Kidney epithelial cell (primary cell): ENCODE data around the gene TSPO. TPM values are rescaled to one million over a fixed set of nuclear protein-coding genes. Genes with fewer than 3 reads are reported as not detected.

Source experiments
- DNase-seq: peaks from one replicate; pipeline ENCODE4 v3.0.0-alpha.2; 2010; ENCODE audit warnings: low read depth
- H3K27me3 ChIP-seq: 2 replicates; pipeline ENCODE4 v1.6.0; 2011; ENCODE audit warnings: low read length; ENCODE audit not compliant: control insufficient read depth, insufficient read depth
- H3K36me3 ChIP-seq: 2 replicates; pipeline ENCODE4 v1.5.1; 2011; ENCODE audit warnings: low read length; ENCODE audit not compliant: control insufficient read depth, insufficient read depth
- H3K4me3 ChIP-seq: 2 replicates; pipeline ENCODE4 v1.5.1; 2011; ENCODE audit warnings: low read depth, mild to moderate bottlenecking, control low read depth, low read length
- total RNA-seq: library from RNA; depleted of rRNA; stranded (reverse); fragments of >200 nt; gene quantifications from 2 replicates; pipeline ENCODE4 v1.2.3, GENCODE V29; 2015
- TF ChIP-seq, protein P1 (sequence below): IDR thresholded peaks from 2 replicates; pipeline ENCODE4 v1.5.1; 2011; ENCODE audit warnings: mild to moderate bottlenecking, moderate library complexity, low read length, control low read depth, inconsistent platforms; ENCODE audit not compliant: insufficient read depth, poor library complexity, severe bottlenecking

Gene TSPO
- total RNA-seq, 1 donor from 2014 or later = 394 TPM

DNA sequence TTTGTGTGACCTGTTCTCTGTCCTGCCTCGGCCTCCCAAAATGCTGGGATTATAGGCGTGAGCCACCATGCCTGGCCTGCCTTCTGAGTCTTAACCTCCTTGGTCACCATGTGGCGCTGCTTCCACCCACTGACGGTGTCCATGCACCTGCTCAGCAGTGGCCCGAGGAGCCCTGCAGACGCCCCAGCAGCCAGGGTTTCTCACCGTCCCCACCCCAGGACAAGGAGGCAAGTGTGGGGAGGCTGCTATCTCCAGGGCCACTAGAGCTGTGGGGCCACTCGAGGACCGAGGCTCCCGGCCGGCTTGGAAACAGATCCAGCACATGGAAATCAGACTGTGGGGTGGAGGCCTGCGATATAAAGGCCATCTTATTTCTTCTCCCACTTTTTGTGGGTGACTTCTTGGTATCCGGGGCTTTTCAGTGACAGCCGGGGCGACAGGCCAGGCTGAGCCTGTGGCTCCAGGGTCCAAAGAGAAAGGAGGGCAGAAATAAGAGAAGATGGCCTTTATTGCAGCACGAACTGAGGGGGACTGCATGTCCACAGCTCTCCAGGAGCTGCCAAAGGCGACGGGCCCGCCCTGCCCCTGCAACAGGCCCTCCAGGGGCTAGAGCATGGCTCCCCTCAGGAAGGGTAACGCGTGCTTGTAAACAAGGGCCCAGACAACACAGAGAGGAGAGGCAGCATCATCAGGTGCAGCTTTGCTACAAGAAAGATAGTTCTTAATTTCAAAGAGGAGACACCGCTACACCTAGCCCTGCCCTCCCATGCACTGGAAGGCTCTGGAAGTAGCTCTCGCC is 15.0 kb downstream of the TSPO start:
- TF ChIP-seq, protein P1, sequence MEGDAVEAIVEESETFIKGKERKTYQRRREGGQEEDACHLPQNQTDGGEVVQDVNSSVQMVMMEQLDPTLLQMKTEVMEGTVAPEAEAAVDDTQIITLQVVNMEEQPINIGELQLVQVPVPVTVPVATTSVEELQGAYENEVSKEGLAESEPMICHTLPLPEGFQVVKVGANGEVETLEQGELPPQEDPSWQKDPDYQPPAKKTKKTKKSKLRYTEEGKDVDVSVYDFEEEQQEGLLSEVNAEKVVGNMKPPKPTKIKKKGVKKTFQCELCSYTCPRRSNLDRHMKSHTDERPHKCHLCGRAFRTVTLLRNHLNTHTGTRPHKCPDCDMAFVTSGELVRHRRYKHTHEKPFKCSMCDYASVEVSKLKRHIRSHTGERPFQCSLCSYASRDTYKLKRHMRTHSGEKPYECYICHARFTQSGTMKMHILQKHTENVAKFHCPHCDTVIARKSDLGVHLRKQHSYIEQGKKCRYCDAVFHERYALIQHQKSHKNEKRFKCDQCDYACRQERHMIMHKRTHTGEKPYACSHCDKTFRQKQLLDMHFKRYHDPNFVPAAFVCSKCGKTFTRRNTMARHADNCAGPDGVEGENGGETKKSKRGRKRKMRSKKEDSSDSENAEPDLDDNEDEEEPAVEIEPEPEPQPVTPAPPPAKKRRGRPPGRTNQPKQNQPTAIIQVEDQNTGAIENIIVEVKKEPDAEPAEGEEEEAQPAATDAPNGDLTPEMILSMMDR = no peak
- Histone ChIP-seq H3K36me3 (peaks cover under 1% of the 10 kb centered on the region), H3K27me3 (no peaks in the 10 kb centered on the region), H3K4me3 (no peak overlapping the region)
- DNase-seq = no peak

DNA sequence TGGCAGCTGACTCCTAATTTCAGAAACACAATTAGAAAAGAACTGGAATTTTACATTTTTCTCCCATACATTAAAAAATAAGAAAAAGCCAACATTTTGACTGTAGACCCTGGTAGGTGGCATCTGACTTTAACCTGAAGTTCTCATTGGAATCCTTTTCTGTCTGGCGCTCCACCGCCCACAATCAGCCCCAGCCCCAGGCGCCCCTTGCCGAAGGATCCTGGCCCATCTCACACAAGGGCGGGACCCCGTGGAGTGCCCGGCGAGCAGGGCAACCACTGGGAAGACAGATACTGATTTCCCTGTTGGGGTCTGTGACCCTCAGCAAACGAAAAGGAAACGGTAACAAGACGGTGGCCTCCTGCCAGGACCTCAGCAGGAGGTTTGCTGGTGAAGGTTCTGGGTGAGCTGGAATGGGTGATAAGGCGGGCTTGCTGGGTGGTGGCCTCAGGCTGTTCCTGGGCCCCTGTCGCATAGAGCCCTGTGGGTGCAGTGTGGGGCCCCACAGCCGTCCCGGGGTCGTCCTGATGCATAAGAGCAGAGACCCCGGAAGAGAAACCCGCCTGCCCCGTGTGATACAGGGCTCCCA is 15.7 kb downstream of the TSPO start:
- DNase-seq = no peak
- TF ChIP-seq, protein P1 = no peak
- no peak overlapping the region for H3K4me3 ChIP-seq
- H3K27me3 ChIP-seq = no peaks in the 10 kb centered on the region
- H3K36me3 ChIP-seq = peaks cover 1% of the 10 kb centered on the region

DNA sequence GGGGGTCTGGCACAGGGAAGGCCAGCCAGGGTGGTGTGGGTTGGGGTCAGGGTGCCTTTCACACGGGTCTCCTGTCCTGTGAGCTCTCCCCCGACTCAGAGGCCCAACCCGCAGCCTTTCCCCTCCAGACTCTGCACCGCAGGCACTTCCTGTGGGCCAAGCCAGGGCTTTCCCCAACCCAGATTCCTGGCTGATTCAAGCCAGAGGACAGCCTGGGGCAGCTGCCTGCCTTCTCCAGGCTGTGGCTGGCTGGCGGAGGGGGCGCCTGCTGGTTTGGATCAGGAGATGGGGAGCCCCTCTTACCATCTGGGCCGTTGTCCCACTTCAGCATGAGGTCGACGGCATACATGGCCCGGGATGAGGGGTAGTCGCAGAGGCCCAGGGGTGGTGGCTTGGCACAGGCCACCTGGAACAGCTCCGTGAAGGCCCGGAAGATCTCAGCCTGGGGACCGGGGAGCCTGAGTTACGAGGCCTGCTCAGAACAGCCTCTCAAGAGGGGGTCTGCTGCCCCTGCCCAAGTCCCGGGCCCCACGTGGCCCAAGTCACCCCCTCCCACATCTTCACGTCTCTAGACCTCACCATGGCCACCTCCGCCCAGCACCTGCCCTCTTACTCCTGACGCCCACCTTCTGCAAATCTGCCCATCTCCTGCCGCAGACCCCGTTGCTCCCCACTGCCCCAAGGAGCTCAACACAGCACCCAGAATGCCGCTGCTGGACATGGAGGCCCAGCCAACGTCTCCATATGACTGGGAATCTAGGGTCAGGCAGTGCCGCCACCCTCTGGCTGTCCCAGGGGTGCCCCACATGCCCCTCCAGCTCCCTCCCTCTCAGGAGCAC is 17.3 kb downstream of the TSPO start:
- TF ChIP-seq, protein P1 = no peak
- no peak overlapping the region for H3K4me3 ChIP-seq
- H3K27me3 ChIP-seq = no peaks in the 10 kb centered on the region
- no peak for DNase-seq
- peaks cover 1% of the 10 kb centered on the region for H3K36me3 ChIP-seq

DNA sequence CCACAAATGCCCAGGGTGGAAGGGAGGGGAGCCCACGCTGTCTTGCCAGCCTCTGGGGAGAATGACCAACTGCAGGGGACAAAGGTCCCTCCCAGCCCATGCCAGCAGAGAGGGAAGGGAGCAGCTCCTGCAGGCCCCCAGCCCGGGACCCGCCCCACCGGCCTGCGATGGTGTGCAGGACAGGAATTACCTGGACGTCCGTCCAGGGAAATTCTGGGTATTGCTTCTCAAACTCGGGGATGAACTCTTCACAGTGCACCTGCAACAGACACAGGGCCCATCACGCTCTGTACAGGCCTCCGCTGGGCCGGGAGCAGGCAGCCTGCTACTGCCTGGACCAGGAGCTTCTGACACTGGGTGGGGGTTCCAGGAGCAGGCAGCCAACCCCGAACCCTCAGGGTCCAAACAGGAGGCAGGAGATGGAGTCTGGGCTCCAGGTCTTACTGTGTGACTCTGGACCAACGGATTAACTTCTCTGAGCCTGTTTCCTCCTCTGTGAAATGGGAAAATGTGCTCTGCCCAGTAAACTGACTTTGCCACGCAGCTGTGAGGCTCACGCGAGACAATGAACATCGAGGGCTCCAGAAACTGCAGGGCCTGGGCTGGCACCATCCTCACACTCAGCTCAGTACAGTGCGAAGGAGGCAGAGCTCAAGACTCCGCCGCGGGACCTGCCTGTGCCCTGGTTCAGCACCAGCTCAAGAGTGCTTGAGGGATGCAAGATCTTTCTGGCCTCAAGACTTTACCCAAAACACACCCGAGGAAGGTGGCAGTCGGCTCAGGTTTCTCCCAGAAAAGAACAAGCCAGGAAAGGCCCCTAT is 18.2 kb downstream of the TSPO start:
- Histone ChIP-seq H3K27me3 (no peaks in the 10 kb centered on the region), H3K4me3 (no peak overlapping the region), H3K36me3 (peaks cover 1% of the 10 kb centered on the region)
- no peak for DNase-seq
- TF ChIP-seq, protein P1 = no peak

DNA sequence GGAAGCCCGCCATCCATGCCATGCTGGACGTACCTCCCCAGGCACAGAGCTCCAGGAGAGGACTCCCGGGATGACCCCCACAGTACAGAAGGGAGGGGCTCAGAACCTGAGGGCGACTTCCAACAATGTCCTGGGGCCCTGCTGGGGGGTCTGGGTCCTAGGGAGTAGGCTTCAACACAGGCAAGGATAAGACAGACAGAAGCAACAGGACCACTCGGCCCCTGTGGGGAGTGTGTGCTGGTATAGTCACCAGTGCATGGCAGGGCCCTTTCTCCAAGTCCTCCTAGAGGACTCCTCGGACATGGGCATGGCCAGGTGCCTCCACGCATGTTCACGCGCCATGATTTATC is 18.7 kb downstream of the TSPO start:
- Histone ChIP-seq H3K4me3 (no peak overlapping the region), H3K27me3 (no peaks in the 10 kb centered on the region), H3K36me3 (peaks cover 1% of the 10 kb centered on the region)
- DNase-seq = no peak
- TF ChIP-seq, protein P1 = no peak
